HL-60 (cell line): ENCODE results near the gene APAF1.
A peak's percentile ranks its signal among the peaks of the same experiment; 100 is the strongest.

Experiments used
- DNase-seq, 2 experiments: peaks; one replicate each; pipeline ENCODE4 v3.0.0-alpha.2; 2010 to 2020; ENCODE audit warnings: low read depth in 1 of 2, low spot score in 1 of 2
- H3K27ac ChIP-seq: fragments of 250-450 bp; sonication (Bioruptor Pico); replicated peaks from 2 replicates; pipeline ENCODE4 v1.5.1; 2020; ENCODE audit warnings: mild to moderate bottlenecking, moderate library complexity
- H3K27me3 ChIP-seq: fragments of 250-450 bp; sonication (Bioruptor Pico); 2 replicates; pipeline ENCODE4 v1.5.1; 2021; ENCODE audit warnings: mild to moderate bottlenecking, moderate library complexity; ENCODE audit not compliant: insufficient read depth, poor library complexity, severe bottlenecking
- H3K4me3 ChIP-seq: replicated peaks from 2 replicates; pipeline ENCODE4 v1.5.1; 2011; ENCODE audit warnings: mild to moderate bottlenecking, control low read depth, low read length; ENCODE audit not compliant: insufficient read depth
- GABPA ChIP-seq: IDR thresholded peaks from 2 replicates; pipeline ENCODE4 v1.6.1; 2012; ENCODE audit warnings: low read depth
- POLR2AphosphoS5 ChIP-seq: IDR thresholded peaks from 2 replicates; pipeline ENCODE4 v1.6.1; 2012; ENCODE audit warnings: low read depth
- SPI1 ChIP-seq: IDR thresholded peaks from 2 replicates; pipeline ENCODE4 v1.6.1; 2012; ENCODE audit warnings: low read depth, mild to moderate bottlenecking, borderline replicate concordance
- TF ChIP-seq, protein P1 (sequence below): IDR thresholded peaks from 2 replicates; pipeline ENCODE4 v1.6.1; 2012; ENCODE audit warnings: low read depth; ENCODE audit not compliant: insufficient replicate concordance
- TF ChIP-seq, protein P2 (sequence below): IDR thresholded peaks from one replicate; pipeline ENCODE4 v1.5.1; 2011; ENCODE audit warnings: low read length, control low read depth, inconsistent platforms; ENCODE audit not compliant: insufficient read depth

Gene APAF1

DNA sequence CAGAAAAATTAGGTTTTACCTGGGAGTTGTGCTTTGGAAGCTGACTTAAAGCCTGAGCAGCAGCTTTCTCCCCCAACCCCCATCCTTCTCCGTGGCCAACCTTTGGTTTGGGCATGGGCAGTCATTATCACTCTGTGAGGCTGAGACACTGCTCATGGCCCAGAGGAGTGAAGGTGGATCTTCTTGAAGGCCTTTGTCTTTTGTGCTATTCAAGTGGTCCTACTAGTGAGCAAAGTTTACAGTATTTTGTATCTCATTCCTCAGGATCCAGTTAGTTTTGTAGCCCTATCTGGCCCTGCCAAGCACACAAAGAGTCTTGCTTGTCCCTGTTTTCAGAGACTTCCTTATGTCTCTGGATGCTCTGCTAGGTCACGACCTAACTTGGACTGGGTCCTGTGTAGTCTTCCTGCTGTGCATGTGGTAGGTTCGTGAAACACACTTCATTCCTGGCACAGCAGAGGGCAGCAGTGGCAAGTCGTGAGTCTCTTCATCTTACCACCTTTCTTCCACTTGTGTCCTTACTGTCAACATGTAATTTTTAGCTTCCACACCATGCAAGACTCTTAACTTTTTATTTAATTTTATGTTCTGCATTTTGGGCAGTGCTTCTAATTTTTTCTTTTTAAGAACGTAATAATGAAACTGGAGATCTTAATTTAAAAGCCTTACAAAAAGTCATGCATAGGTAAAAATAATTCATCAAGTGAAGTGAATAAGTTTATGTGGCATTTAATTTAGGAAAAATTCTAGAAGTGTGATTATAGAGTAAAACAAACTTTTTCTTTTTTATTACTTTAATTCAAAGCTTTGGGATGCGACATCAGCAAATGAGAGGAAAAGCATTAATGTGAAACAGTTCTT lies 53.7 kb downstream of the APAF1 start:
- peak; percentile 65 to 71 for DNase-seq
- TF ChIP-seq, protein P1, sequence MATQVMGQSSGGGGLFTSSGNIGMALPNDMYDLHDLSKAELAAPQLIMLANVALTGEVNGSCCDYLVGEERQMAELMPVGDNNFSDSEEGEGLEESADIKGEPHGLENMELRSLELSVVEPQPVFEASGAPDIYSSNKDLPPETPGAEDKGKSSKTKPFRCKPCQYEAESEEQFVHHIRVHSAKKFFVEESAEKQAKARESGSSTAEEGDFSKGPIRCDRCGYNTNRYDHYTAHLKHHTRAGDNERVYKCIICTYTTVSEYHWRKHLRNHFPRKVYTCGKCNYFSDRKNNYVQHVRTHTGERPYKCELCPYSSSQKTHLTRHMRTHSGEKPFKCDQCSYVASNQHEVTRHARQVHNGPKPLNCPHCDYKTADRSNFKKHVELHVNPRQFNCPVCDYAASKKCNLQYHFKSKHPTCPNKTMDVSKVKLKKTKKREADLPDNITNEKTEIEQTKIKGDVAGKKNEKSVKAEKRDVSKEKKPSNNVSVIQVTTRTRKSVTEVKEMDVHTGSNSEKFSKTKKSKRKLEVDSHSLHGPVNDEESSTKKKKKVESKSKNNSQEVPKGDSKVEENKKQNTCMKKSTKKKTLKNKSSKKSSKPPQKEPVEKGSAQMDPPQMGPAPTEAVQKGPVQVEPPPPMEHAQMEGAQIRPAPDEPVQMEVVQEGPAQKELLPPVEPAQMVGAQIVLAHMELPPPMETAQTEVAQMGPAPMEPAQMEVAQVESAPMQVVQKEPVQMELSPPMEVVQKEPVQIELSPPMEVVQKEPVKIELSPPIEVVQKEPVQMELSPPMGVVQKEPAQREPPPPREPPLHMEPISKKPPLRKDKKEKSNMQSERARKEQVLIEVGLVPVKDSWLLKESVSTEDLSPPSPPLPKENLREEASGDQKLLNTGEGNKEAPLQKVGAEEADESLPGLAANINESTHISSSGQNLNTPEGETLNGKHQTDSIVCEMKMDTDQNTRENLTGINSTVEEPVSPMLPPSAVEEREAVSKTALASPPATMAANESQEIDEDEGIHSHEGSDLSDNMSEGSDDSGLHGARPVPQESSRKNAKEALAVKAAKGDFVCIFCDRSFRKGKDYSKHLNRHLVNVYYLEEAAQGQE: no peak
- TF ChIP-seq POLR2AphosphoS5: no peak
- TF ChIP-seq SPI1: no peak
- no peak for TF ChIP-seq GABPA
- TF ChIP-seq, protein P2, sequence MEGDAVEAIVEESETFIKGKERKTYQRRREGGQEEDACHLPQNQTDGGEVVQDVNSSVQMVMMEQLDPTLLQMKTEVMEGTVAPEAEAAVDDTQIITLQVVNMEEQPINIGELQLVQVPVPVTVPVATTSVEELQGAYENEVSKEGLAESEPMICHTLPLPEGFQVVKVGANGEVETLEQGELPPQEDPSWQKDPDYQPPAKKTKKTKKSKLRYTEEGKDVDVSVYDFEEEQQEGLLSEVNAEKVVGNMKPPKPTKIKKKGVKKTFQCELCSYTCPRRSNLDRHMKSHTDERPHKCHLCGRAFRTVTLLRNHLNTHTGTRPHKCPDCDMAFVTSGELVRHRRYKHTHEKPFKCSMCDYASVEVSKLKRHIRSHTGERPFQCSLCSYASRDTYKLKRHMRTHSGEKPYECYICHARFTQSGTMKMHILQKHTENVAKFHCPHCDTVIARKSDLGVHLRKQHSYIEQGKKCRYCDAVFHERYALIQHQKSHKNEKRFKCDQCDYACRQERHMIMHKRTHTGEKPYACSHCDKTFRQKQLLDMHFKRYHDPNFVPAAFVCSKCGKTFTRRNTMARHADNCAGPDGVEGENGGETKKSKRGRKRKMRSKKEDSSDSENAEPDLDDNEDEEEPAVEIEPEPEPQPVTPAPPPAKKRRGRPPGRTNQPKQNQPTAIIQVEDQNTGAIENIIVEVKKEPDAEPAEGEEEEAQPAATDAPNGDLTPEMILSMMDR: peak; percentile 78
- H3K27me3 ChIP-seq: no peaks in the 10 kb centered on the region
- peak overlapping the region; percentile 53 for H3K27ac ChIP-seq
- no peak overlapping the region for H3K4me3 ChIP-seq

DNA sequence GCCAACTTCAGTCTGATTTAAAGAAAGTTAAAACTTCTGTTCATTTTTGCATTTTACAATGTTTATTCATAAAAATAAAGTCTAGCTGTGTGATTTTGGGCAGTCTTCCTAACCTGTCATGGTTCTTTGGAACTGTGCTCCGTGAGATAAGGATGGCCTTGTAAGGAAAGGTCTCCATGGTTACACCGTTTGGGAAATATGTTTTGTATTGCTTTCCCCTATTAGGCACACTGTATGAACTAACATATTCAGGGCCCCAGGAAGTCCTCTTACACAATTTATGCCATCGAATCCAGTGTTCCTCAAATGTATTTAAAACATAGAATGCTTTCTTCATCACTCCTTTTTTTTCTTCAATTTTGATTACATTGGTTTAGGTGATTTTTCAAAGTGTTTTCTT lies 54.5 kb downstream of the APAF1 start:
- DNase-seq: peak; percentile 36 to 52
- peak; percentile 32; the same call in 1 of the 2 replicates for TF ChIP-seq SPI1
- TF ChIP-seq, protein P2: no peak
- peak overlapping the region; percentile 53 for H3K27ac ChIP-seq
- H3K27me3 ChIP-seq: no peaks in the 10 kb centered on the region
- no peak overlapping the region for H3K4me3 ChIP-seq

DNA sequence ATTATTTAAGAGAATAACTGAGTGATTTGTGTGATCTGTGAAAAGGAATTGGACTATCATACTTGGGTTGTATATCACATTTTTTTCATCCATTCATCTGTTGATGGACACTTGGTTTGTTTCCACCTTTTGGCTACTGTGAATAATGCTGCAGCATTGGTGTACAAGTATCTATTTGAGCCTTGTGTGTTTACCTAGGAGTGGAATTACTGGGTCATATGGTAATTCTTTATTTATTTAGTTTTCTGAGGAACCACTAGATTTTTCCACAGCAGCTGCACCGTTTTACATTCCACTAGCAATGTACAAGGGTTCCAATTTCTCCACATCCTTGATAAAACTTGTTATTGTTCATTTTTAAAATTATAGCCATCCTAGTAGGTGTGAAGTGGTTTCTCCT lies 56.1 kb downstream of the APAF1 start:
- no peak for DNase-seq
- TF ChIP-seq GABPA: no peak
- TF ChIP-seq, protein P1: no peak
- no peak for TF ChIP-seq SPI1
- TF ChIP-seq, protein P2: no peak
- no peak for TF ChIP-seq POLR2AphosphoS5
- Histone ChIP-seq H3K27ac (no peak overlapping the region), H3K27me3 (no peaks in the 10 kb centered on the region), H3K4me3 (no peak overlapping the region)

DNA sequence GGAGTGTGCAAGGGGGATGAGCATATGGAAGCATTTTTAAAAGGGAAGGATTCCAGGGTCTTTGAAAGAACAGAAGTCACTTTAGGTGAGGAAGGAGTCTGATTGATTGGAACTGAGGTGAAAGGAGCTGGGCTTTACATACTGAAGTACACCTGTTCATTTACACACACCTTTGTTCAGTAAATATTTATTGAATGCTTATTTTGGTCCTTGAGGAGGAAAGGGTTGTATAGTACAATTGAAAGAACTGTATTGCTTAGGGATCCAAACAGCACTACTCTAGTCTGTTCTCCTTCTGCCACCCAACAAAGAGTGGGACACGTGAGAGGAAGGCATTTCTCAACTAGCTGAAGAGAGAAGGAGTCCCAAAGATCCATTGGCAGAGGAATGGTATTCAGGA lies 63.9 kb downstream of the APAF1 start:
- no peak for DNase-seq
- Histone ChIP-seq H3K27me3 (no peaks in the 10 kb centered on the region), H3K4me3 (no peak overlapping the region), H3K27ac (no peak overlapping the region)
- TF ChIP-seq, protein P2: no peak
- TF ChIP-seq POLR2AphosphoS5: no peak
- TF ChIP-seq, protein P1: no peak
- TF ChIP-seq SPI1: no peak
- TF ChIP-seq GABPA: no peak
